Measurements from ENCODE around the gene IMPDH1. TPM values are rescaled to one million over a fixed set of nuclear protein-coding genes. Genes with fewer than 3 reads are reported as not detected.
A peak's percentile ranks its signal among the peaks of the same experiment; 100 is the strongest.

Gene IMPDH1
- total and polyA plus RNA-seq, 9 of the 15 experiments (the other 6 are each of a cell fraction or from before 2014, with no cell fraction given): 0.80 to 118 (median 64.3) TPM

- no peak for TF ChIP-seq CHD7 (IDR thresholded peaks at IDR 0.05; ENCODE audit: low read depth, low read length)
- no peak for TF ChIP-seq DLX4 (CRISPR knock-in tag; IDR thresholded peaks at IDR 0.05)
- TF ChIP-seq NR2C2 (CRISPR knock-in tag; IDR thresholded peaks at IDR 0.05): no peak
- TF ChIP-seq NR2C2 (tag; IDR thresholded peaks at IDR 0.05): no peak
- TF ChIP-seq HNRNPL (IDR thresholded peaks at IDR 0.05; ENCODE audit: low read depth, low read length): no peak
- no peak for TF ChIP-seq TCFL5 (CRISPR knock-in tag; conservative IDR thresholded peaks at IDR 0.05)
- TF ChIP-seq, protein P1, sequence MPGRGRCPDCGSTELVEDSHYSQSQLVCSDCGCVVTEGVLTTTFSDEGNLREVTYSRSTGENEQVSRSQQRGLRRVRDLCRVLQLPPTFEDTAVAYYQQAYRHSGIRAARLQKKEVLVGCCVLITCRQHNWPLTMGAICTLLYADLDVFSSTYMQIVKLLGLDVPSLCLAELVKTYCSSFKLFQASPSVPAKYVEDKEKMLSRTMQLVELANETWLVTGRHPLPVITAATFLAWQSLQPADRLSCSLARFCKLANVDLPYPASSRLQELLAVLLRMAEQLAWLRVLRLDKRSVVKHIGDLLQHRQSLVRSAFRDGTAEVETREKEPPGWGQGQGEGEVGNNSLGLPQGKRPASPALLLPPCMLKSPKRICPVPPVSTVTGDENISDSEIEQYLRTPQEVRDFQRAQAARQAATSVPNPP (IDR thresholded peaks at IDR 0.05; ENCODE audit: borderline replicate concordance, insufficient read depth, insufficient read length): no peak
- TF ChIP-seq ASH1L (IDR thresholded peaks at IDR 0.05; ENCODE audit: borderline replicate concordance, low read depth, partially characterized antibody): no peak
- no peak for TF ChIP-seq ZKSCAN3 (CRISPR knock-in tag; IDR thresholded peaks at IDR 0.05)
- peak; percentile 52; the same call in 1 of the 2 replicates for TF ChIP-seq KAT7 (CRISPR knock-in tag; IDR thresholded peaks at IDR 0.05; ENCODE audit: borderline replicate concordance)
- no peak for TF ChIP-seq LEF1 (IDR thresholded peaks at IDR 0.05)
- peak; percentile 20 for TF ChIP-seq RBBP5 (IDR thresholded peaks at IDR 0.05; ENCODE audit: borderline replicate concordance, insufficient read depth, low read length, poor library complexity, severe bottlenecking)
These were observed 27.9 kb upstream of the IMPDH1 start (continued) for GRCh38 chr7:128437426-128438332.
